Osteoblast (primary cell): Measurements from ENCODE around the gene HRK. TPM values are rescaled to one million over a fixed set of nuclear protein-coding genes. Genes with fewer than 3 reads are reported as not detected.

ENCODE experiments used
- DNase-seq: peaks from one replicate; pipeline ENCODE4 v3.0.0; 2011; ENCODE audit warnings: low spot score, mixed read lengths; ENCODE audit not compliant: insufficient read length; ENCODE audit errors: missing footprints
- H2AFZ ChIP-seq: 2 replicates; pipeline ENCODE4 v1.6.0; 2011; ENCODE audit warnings: mild to moderate bottlenecking, low read length
- H3K27ac ChIP-seq: 2 replicates; pipeline ENCODE4 v1.5.1; 2011; ENCODE audit warnings: mild to moderate bottlenecking, low read depth, low read length, moderate library complexity
- H3K27me3 ChIP-seq: 2 replicates; pipeline ENCODE4 v1.6.0; 2012; ENCODE audit warnings: mild to moderate bottlenecking, control low read depth, inconsistent platforms, low read length, moderate library complexity; ENCODE audit not compliant: insufficient read depth
- H3K36me3 ChIP-seq: 2 replicates; pipeline ENCODE4 v1.5.1; 2011; ENCODE audit warnings: mild to moderate bottlenecking, low read length, control low read depth, moderate library complexity; ENCODE audit not compliant: insufficient read depth
- H3K4me1 ChIP-seq: 2 replicates; pipeline ENCODE4 v1.5.1; 2011; ENCODE audit warnings: mild to moderate bottlenecking, low read length, control low read depth, moderate library complexity; ENCODE audit not compliant: insufficient read depth
- H3K4me2 ChIP-seq: 2 replicates; pipeline ENCODE4 v1.6.0; 2011; ENCODE audit warnings: mild to moderate bottlenecking, low read length; ENCODE audit not compliant: insufficient read depth
- H3K4me3 ChIP-seq: fragments of 200-600 bp; sonication (generic); 3 replicates; pipeline ENCODE4 v1.5.1; 2012; ENCODE audit warnings: mild to moderate bottlenecking, low read length, inconsistent platforms; ENCODE audit not compliant: insufficient read depth
- H3K79me2 ChIP-seq: 2 replicates; pipeline ENCODE4 v1.6.0; 2012; ENCODE audit warnings: mild to moderate bottlenecking, low read length, control low read depth, inconsistent platforms; ENCODE audit not compliant: insufficient read depth
- H3K9me3 ChIP-seq: 2 replicates; pipeline ENCODE4 v1.5.1; 2011; ENCODE audit warnings: low read depth, low read length, control low read depth
- H4K20me1 ChIP-seq: 2 replicates; pipeline ENCODE4 v1.6.0; 2012; ENCODE audit warnings: mild to moderate bottlenecking, low read length, control low read depth; ENCODE audit not compliant: insufficient read depth
- CTCF ChIP-seq: IDR thresholded peaks from 2 replicates; pipeline ENCODE4 v1.5.1; 2011; ENCODE audit warnings: mild to moderate bottlenecking, low read depth, low read length, moderate library complexity; ENCODE audit errors: extremely low read depth
- total RNA-seq: library from RNA; depleted of rRNA; stranded (reverse); fragments of >200 nt; gene quantifications from 2 replicates; pipeline ENCODE4 v1.2.3, GENCODE V29; 2012

The HRK gene
- total RNA-seq, 1 donor = under 0.01 TPM

- H3K4me3 ChIP-seq = no peak overlapping the region
- no peak overlapping the region for H2AFZ ChIP-seq
- no peak overlapping the region for H3K4me2 ChIP-seq
- H4K20me1 ChIP-seq = no peaks in the 10 kb centered on the region
- no peaks in the 10 kb centered on the region for H3K4me1 ChIP-seq
- no peak for DNase-seq
- H3K9me3 ChIP-seq = no peaks in the 10 kb centered on the region
- TF ChIP-seq CTCF = no peak
- no peaks in the 10 kb centered on the region for H3K79me2 ChIP-seq
- H3K36me3 ChIP-seq = no peaks in the 10 kb centered on the region
- H3K27ac ChIP-seq = no peak overlapping the region
- H3K27me3 ChIP-seq = no peaks in the 10 kb centered on the region
Observed at GRCh38 chr12:116827432-116827831, 53.8 kb downstream of the HRK start.

- Histone ChIP-seq H3K27ac (no peak overlapping the region), H3K4me3 (no peak overlapping the region), H3K79me2 (no peaks in the 10 kb centered on the region), H2AFZ (no peak overlapping the region), H3K36me3 (no peaks in the 10 kb centered on the region), H3K27me3 (no peaks in the 10 kb centered on the region), H3K9me3 (no peaks in the 10 kb centered on the region), H4K20me1 (no peaks in the 10 kb centered on the region), H3K4me2 (no peak overlapping the region), H3K4me1 (peaks cover 10% of the 10 kb centered on the region)
- DNase-seq = no peak
- no peak for TF ChIP-seq CTCF
Observed at GRCh38 chr12:116821291-116821690, 60.0 kb downstream of the HRK start.

- H3K4me1 ChIP-seq = peaks cover 10% of the 10 kb centered on the region
- no peaks in the 10 kb centered on the region for H3K27me3 ChIP-seq
- H3K79me2 ChIP-seq = no peaks in the 10 kb centered on the region
- H3K4me3 ChIP-seq = no peak overlapping the region
- H3K4me2 ChIP-seq = no peak overlapping the region
- no peak overlapping the region for H3K27ac ChIP-seq
- DNase-seq = no peak
- H3K9me3 ChIP-seq = no peaks in the 10 kb centered on the region
- H3K36me3 ChIP-seq = no peaks in the 10 kb centered on the region
- H2AFZ ChIP-seq = no peak overlapping the region
- no peaks in the 10 kb centered on the region for H4K20me1 ChIP-seq
- TF ChIP-seq CTCF = no peak
Observed at GRCh38 chr12:116820064-116820656, 61.1 kb downstream of the HRK start.

- Histone ChIP-seq H3K79me2 (no peaks in the 10 kb centered on the region), H3K4me3 (peak overlapping the region; percentile 90), H3K4me1 (peaks cover 10% of the 10 kb centered on the region), H3K36me3 (no peaks in the 10 kb centered on the region), H3K9me3 (no peaks in the 10 kb centered on the region), H2AFZ (peak overlapping the region; percentile 98), H3K27ac (peak overlapping the region; percentile 92), H3K27me3 (no peaks in the 10 kb centered on the region), H4K20me1 (no peaks in the 10 kb centered on the region), H3K4me2 (peak overlapping the region; percentile 100)
- peak; percentile 100 for DNase-seq
- no peak for TF ChIP-seq CTCF
Observed at GRCh38 chr12:116818948-116819832, 62.1 kb downstream of the HRK start.
